ENCODE results near the gene HABP2.
A peak's percentile ranks its signal among the peaks of the same experiment; 100 is the strongest.

Gene HABP2

GRCh38 chr10:113511419-113511818 is 41.4 kb upstream of the HABP2 start:
- CTCF ChIA-PET = interaction anchor here (0.6 to 1.7 kb wide), 2 partner anchors 9 to 1756 kb away, joined by 4 to 6 read pairs; no protein-coding TSS in a partner anchor
- Histone ChIP-seq H3K27ac (ENCODE audit: extremely low read depth, low read depth, low read length) (no peak overlapping the region), H3K4me3 (ENCODE audit: low read depth, low read length) (no peak overlapping the region), H3K9me3 (ENCODE audit: control insufficient read depth, insufficient read depth, low read depth, low read length) (no peaks in the 10 kb centered on the region), H3K4me1 (ENCODE audit: control insufficient read depth, insufficient read depth, low read length) (peaks cover 2% of the 10 kb centered on the region; the same call in 1 of the 2 replicates), H3K36me3 (ENCODE audit: control insufficient read depth in 2 of 2, insufficient read depth in 1 of 2, low read length in 2 of 2) (no peaks in the 10 kb centered on the region)
- TF ChIP-seq SETDB1 (IDR thresholded peaks at IDR 0.05; ENCODE audit: insufficient read length, low read length) = peak; percentile 80
- TF ChIP-seq TRIM28 (IDR thresholded peaks at IDR 0.05; ENCODE audit: borderline replicate concordance, low read length) = peak; percentile 33; the same call in 1 of the 2 replicates
- no peak for TF ChIP-seq SP3 (tag by site-specific recombination; IDR thresholded peaks at IDR 0.05)
- POLR2A ChIA-PET = no interaction called here

GRCh38 chr10:113515161-113515560 is 37.7 kb upstream of the HABP2 start:
- H3K4me1 ChIP-seq (ENCODE audit: control insufficient read depth, insufficient read depth, low read length) = peaks cover 8% of the 10 kb centered on the region
- TF ChIP-seq ZNF626 (tag by site-specific recombination; IDR thresholded peaks at IDR 0.05) = no peak
- no peak for TF ChIP-seq ZBTB10 (tag by site-specific recombination; IDR thresholded peaks at IDR 0.05)
- no peak for TF ChIP-seq OSR2 (tag by site-specific recombination; IDR thresholded peaks at IDR 0.05)
- no peak for TF ChIP-seq ZNF530 (tag by site-specific recombination; IDR thresholded peaks at IDR 0.05; ENCODE audit: low read depth)
- no peak for TF ChIP-seq ZNF214 (tag by site-specific recombination; IDR thresholded peaks at IDR 0.05; ENCODE audit: borderline replicate concordance)
- no peak for TF ChIP-seq KLF16 (tag by site-specific recombination; IDR thresholded peaks at IDR 0.05)
- TF ChIP-seq ZNF792 (tag by site-specific recombination; IDR thresholded peaks at IDR 0.05) = no peak
- TF ChIP-seq ZBTB7A (tag by site-specific recombination; IDR thresholded peaks at IDR 0.05; ENCODE audit: low read depth) = no peak
- TF ChIP-seq ZNF148 (tag by site-specific recombination; IDR thresholded peaks at IDR 0.05; ENCODE audit: borderline replicate concordance) = no peak
- no peaks in the 10 kb centered on the region for H3K9me3 ChIP-seq (ENCODE audit: control insufficient read depth, insufficient read depth, low read depth, low read length)
- ChIA-PET CTCF (interaction anchor here (0.6 kb wide), 1 partner anchor 101 kb away, joined by 3 read pairs; no protein-coding TSS in a partner anchor), POLR2A (no interaction called here)
- H3K4me3 ChIP-seq (ENCODE audit: low read depth, low read length) = no peak overlapping the region
- no peak overlapping the region for H3K27ac ChIP-seq (ENCODE audit: extremely low read depth, low read depth, low read length)
- H3K36me3 ChIP-seq (ENCODE audit: control insufficient read depth in 2 of 2, insufficient read depth in 1 of 2, low read length in 2 of 2) = no peaks in the 10 kb centered on the region

- Histone ChIP-seq H3K9me3 (ENCODE audit: control insufficient read depth, insufficient read depth, low read depth, low read length) (no peaks in the 10 kb centered on the region), H3K4me1 (ENCODE audit: control insufficient read depth, insufficient read depth, low read length) (peaks cover 8% of the 10 kb centered on the region), H3K27ac (ENCODE audit: extremely low read depth, low read depth, low read length) (no peak overlapping the region), H3K36me3 (ENCODE audit: control insufficient read depth in 2 of 2, insufficient read depth in 1 of 2, low read length in 2 of 2) (no peaks in the 10 kb centered on the region), H3K4me3 (ENCODE audit: low read depth, low read length) (no peak overlapping the region)
- POLR2A ChIA-PET = no interaction called here
- CTCF ChIA-PET = interaction anchor here (0.6 kb wide), 2 partner anchors 61 to 100 kb away, joined by 3 to 4 read pairs; no protein-coding TSS in a partner anchor
- TF ChIP-seq ZBTB21 (tag by site-specific recombination; IDR thresholded peaks at IDR 0.05) = no peak
- TF ChIP-seq ZNF621 (tag by site-specific recombination; IDR thresholded peaks at IDR 0.05) = no peak
- TF ChIP-seq SP7 (tag by site-specific recombination; IDR thresholded peaks at IDR 0.05) = no peak
- TF ChIP-seq ZNF366 (tag by site-specific recombination; conservative IDR thresholded peaks at IDR 0.05) = no peak
- no peak for TF ChIP-seq ZNF501 (tag by site-specific recombination; IDR thresholded peaks at IDR 0.05)
- no peak for TF ChIP-seq EGR2 (tag by site-specific recombination; IDR thresholded peaks at IDR 0.05; ENCODE audit: low read depth)
- no peak for TF ChIP-seq ZBTB49 (tag by site-specific recombination; IDR thresholded peaks at IDR 0.05; ENCODE audit: low read depth)
- no peak for TF ChIP-seq ZNF10 (tag by site-specific recombination; IDR thresholded peaks at IDR 0.05)
- TF ChIP-seq SCRT2 (tag by site-specific recombination; IDR thresholded peaks at IDR 0.05) = no peak
- TF ChIP-seq ZNF311 (tag by site-specific recombination; IDR thresholded peaks at IDR 0.05; ENCODE audit: borderline replicate concordance) = no peak
- TF ChIP-seq AEBP2 (tag by site-specific recombination; IDR thresholded peaks at IDR 0.05; ENCODE audit: borderline replicate concordance) = no peak
- no peak for TF ChIP-seq RBAK (tag by site-specific recombination; IDR thresholded peaks at IDR 0.05)
Observed at GRCh38 chr10:113515601-113516000, 37.3 kb upstream of the HABP2 start.

Measured in HEK293 (cell line).